GM12865 (cell line): Measurements from ENCODE around the gene GPC4.

Source experiments
- DNase-seq: peaks from one replicate; pipeline ENCODE4 v3.0.0; 2010; ENCODE audit warnings: low read depth
- H3K4me3 ChIP-seq: 2 replicates; pipeline ENCODE4 v1.5.1; 2011; ENCODE audit warnings: mild to moderate bottlenecking, low read depth, low read length, control low read depth
- TF ChIP-seq, protein P1 (sequence below): IDR thresholded peaks from 2 replicates; pipeline ENCODE4 v1.5.1; 2011; ENCODE audit warnings: low read length, control low read depth, low read depth, inconsistent platforms; ENCODE audit not compliant: insufficient read depth; ENCODE audit errors: missing control alignments

GPC4 gene

DNA sequence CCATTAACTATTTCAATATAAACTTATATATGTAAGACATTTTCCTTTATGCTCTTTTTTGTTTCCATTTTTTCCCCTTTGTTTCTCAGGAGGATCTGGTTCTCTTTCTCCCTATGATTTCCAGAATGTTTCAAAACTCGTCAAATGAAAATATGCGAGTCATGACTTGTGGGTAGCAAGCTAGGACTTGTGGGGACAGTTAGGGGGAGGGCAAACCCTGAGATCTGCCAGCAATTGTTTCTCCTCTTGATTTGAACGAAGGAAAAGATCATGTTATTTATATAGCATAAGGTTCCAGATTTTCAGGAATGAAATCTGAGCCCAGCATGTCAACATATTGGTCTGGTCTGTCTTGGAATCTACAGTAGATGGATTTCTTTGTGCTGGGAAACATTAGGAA is 28.9 kb upstream of the GPC4 start:
- TF ChIP-seq, protein P1, sequence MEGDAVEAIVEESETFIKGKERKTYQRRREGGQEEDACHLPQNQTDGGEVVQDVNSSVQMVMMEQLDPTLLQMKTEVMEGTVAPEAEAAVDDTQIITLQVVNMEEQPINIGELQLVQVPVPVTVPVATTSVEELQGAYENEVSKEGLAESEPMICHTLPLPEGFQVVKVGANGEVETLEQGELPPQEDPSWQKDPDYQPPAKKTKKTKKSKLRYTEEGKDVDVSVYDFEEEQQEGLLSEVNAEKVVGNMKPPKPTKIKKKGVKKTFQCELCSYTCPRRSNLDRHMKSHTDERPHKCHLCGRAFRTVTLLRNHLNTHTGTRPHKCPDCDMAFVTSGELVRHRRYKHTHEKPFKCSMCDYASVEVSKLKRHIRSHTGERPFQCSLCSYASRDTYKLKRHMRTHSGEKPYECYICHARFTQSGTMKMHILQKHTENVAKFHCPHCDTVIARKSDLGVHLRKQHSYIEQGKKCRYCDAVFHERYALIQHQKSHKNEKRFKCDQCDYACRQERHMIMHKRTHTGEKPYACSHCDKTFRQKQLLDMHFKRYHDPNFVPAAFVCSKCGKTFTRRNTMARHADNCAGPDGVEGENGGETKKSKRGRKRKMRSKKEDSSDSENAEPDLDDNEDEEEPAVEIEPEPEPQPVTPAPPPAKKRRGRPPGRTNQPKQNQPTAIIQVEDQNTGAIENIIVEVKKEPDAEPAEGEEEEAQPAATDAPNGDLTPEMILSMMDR: no peak
- H3K4me3 ChIP-seq: no peak overlapping the region
- no peak for DNase-seq

DNA sequence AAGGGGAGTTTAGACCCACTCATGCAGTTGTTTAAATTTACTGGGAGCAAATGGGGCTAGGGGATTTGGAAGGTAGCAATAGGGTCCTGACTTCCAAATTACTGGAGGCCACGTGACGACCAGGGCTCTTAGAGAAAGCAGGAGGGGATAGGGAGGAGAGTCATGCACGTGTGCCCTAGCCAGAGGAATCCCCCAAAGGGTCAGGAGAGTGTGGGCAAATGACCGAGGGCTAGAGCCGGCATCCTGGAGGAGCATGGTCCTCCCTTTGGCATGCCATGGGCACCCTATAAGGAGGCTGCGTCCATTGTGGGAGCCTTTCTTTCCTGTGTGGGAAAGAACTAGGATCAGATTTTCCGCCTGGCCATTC is 25.5 kb upstream of the GPC4 start:
- TF ChIP-seq, protein P1: no peak
- DNase-seq: no peak
- H3K4me3 ChIP-seq: no peak overlapping the region

DNA sequence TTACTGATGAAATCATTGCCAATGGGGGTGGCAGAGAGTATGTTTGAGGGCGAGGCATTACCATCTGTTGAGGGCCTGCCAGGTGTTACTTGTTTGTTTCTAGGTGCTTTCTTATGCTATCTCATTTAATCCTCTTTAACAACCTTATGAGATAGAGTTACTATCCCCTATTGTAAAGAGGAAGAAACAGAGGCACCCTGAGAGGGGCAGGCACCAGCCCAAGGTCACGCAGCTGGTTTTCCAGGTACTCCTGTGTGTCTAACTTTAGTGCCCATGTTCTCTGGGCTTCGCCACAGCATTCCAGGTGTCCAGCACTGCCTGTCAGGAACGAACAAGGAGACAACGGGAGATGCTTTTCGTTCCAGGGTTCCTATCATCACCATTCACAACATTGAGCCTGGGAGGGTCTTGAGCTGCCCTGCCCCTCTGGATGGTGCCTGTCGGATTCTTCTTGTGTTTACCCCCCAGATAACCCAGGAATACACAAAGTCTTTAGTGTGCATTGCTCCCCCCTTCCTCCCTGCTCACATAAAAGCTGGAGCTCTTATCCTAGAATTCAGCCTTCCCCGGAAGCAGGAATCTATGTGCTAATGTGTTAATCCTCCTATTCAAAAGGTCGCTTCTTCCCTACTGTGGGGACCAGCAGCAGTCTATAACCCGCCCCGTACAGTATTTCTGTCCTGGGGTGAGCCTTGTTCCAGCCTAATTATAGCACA is 24.9 kb upstream of the GPC4 start:
- TF ChIP-seq, protein P1: no peak
- DNase-seq: no peak
- H3K4me3 ChIP-seq: no peak overlapping the region

DNA sequence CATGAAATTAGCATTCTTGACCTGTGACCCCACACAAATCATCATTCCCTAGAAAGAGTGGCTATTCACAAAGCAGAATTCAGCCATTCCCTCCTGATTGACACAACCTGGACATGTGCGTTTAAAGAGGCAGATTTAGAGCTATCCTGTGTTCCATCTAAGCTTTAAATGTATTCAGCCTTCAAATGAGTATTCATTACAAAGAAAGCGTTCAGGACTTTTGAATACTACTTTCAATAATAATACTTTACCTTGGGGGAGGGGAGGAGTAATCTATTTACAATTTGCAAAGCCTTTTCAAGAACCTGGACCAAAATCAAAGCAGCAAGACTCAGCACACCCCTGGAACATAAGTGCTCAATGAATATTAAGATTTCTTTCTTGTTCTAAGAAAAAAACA is 22.5 kb upstream of the GPC4 start:
- H3K4me3 ChIP-seq: no peak overlapping the region
- TF ChIP-seq, protein P1: no peak
- DNase-seq: no peak

DNA sequence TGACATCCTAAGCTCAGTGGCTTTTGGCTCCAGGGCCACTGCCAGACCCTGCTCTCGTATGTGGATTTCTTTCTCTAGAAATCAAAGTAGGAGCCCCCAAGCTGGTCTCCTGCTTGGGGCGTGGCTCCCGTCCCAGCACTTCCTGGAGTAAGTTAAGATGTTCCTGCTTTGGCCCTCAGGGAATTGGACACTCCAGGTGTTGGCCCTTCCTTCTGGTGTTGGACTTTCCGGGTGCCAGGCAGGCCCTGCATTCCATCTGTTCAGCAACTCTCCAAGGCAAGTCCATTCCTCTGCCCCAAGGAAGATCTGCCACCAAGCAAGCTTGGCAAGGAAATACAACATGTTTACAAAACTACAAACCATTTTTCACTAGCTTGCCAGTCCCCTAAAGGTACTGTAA is 22.1 kb upstream of the GPC4 start:
- DNase-seq: no peak
- H3K4me3 ChIP-seq: no peak overlapping the region
- TF ChIP-seq, protein P1: no peak

DNA sequence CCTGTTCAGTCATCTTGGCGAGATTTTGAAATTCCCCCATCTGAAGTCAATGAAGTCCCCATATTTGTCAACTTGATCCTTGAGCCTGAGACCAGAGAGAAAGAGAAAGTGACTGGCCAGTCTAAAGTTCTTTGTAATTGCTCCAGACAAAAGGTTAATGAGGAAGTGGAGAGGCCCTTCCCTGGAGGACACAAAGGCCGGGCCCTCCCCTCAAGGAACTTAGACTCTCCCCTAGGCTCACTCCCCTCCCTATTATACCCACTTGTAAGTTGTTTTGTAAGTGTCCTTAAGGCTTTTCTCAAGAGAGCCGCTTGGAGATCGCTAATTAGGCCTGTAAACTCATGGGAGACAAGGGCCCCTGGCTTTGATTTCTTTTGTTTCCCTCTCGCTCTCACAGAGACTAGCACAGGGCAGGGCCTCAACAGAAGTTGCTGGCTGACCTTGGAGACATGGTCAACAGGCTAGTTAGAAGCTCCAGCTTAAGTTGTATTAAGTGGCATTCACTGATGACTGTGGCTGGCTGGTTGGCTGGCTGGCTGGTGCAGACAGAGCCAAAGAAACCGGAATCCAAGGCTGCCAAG is 20.3 kb upstream of the GPC4 start:
- TF ChIP-seq, protein P1: no peak
- H3K4me3 ChIP-seq: no peak overlapping the region
- no peak for DNase-seq

DNA sequence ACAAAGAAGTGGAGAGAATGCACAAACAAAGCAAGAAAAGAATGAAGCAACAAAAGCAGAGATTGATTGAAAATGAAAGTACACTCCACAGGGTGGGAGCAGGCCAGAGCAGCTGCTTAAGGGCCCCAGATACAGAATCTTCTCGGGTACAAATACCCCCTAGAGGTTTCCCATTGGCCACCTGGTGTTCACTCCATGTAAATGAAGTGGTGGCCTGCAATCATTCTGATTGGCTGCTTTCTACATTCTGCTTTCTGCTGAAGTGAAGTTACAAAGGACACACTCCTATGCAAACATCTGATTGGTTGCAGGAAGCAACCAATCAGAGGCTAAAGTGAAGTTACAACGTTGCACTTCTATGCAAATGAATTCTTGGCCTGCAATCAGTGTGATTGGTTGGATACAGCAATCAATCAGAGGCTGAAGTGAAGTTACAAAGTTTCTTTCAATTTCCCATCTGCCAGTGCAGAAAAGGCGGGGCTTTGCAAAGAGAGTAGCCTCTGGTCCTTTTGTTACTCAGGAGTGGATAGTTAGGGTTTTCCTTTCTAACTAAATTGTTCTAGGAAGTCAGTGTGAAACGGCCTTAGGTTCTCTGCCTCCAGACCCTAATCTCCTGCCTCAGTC is 19.0 kb upstream of the GPC4 start:
- H3K4me3 ChIP-seq: no peak overlapping the region
- TF ChIP-seq, protein P1: no peak
- DNase-seq: no peak
